Stimulated activated CD8-positive, alpha-beta memory T cell treated with anti-CD3 and anti-CD28 coated beads, Interleukin-12 subunit alpha, Interleukin-12 subunit beta, amount 100 ng/mL, for 24 hours (primary cell): ENCODE measurements around the gene UACA.
"Not testable (repeated sequence)": the region's sequence is repeated elsewhere in the genome, so short reads cannot be mapped to it uniquely, and the experiment has no call there.

Experiments
- DNase-seq: peaks from one replicate; pipeline ENCODE4 v3.0.0-alpha.2; 2020; ENCODE audit errors: extremely low read depth

The UACA gene

GRCh38 chr15:70757627-70758026, 5.7 kb downstream of the UACA start:
- no peak for DNase-seq

GRCh38 chr15:70754862-70755261, 8.5 kb downstream of the UACA start:
- no peak for DNase-seq

- DNase-seq = no peak
These were observed 10.1 kb downstream of the UACA start for GRCh38 chr15:70753101-70753829.

- DNase-seq = no peak
These were observed 11.1 kb downstream of the UACA start for GRCh38 chr15:70752193-70752635.

GRCh38 chr15:70750203-70750869, 13.0 kb downstream of the UACA start:
- DNase-seq = no peak

GRCh38 chr15:70748281-70748747, 15.0 kb downstream of the UACA start:
- DNase-seq = no peak

GRCh38 chr15:70746598-70746997, 16.8 kb downstream of the UACA start:
- not testable (repeated sequence) for DNase-seq

GRCh38 chr15:70742928-70743327, 20.4 kb downstream of the UACA start:
- no peak for DNase-seq

GRCh38 chr15:70741677-70742293, 21.6 kb downstream of the UACA start:
- no peak for DNase-seq

- DNase-seq = no peak
These were observed 22.2 kb downstream of the UACA start for GRCh38 chr15:70741107-70741531.

- not testable (repeated sequence) for DNase-seq
These were observed 28.3 kb downstream of the UACA start for GRCh38 chr15:70735040-70735439.

- DNase-seq = no peak
These were observed 34.2 kb downstream of the UACA start for GRCh38 chr15:70729164-70729563.

- no peak for DNase-seq
These were observed 36.6 kb downstream of the UACA start for GRCh38 chr15:70726753-70727152.

- DNase-seq = no peak
These were observed 39.4 kb downstream of the UACA start for GRCh38 chr15:70723927-70724326.

GRCh38 chr15:70723122-70723422, 40.3 kb downstream of the UACA start:
- DNase-seq = no peak

- no peak for DNase-seq
These were observed 40.9 kb downstream of the UACA start for GRCh38 chr15:70722266-70723121.

GRCh38 chr15:70720228-70721016, 42.9 kb downstream of the UACA start:
- no peak for DNase-seq

GRCh38 chr15:70717237-70717793, 46.0 kb downstream of the UACA start:
- DNase-seq = no peak

- DNase-seq = no peak
These were observed 47.4 kb downstream of the UACA start for GRCh38 chr15:70715840-70716485.

GRCh38 chr15:70714565-70714964, 48.8 kb downstream of the UACA start:
- no peak for DNase-seq
